Fibroblast of villous mesenchyme (primary cell): ENCODE measurements around the gene LRIT1. TPM values are rescaled to one million over a fixed set of nuclear protein-coding genes. Genes with fewer than 3 reads are reported as not detected.

Source experiments
- DNase-seq: peaks from one replicate; pipeline ENCODE4 v3.0.0-alpha.2; 2010; ENCODE audit warnings: low read depth
- H3K4me3 ChIP-seq: 2 replicates; pipeline ENCODE4 v1.5.1; 2011; ENCODE audit warnings: low read depth, mild to moderate bottlenecking, low read length
- CTCF ChIP-seq: IDR thresholded peaks from 2 replicates; pipeline ENCODE4 v1.5.1; 2012; ENCODE audit warnings: low read depth, mild to moderate bottlenecking, low read length; ENCODE audit not compliant: insufficient read depth
- total RNA-seq: library from RNA; depleted of rRNA; stranded (reverse); fragments of >200 nt; gene quantifications from 2 replicates; pipeline ENCODE4 v1.2.3, GENCODE V29; 2012

The LRIT1 gene
- total RNA-seq, 1 donor: not detected

GRCh38 chr10:84200537-84201243 is 40.7 kb downstream of the LRIT1 start:
- TF ChIP-seq CTCF: no peak
- no peak for DNase-seq
- no peak overlapping the region for H3K4me3 ChIP-seq

- no peak overlapping the region for H3K4me3 ChIP-seq
- TF ChIP-seq CTCF: no peak
- DNase-seq: no peak
Observed at GRCh38 chr10:84198206-84198915, 43.0 kb downstream of the LRIT1 start.

GRCh38 chr10:84197643-84198042 is 43.7 kb downstream of the LRIT1 start:
- no peak for DNase-seq
- TF ChIP-seq CTCF: no peak
- H3K4me3 ChIP-seq: no peak overlapping the region

- TF ChIP-seq CTCF: no peak
- no peak overlapping the region for H3K4me3 ChIP-seq
- no peak for DNase-seq
Observed at GRCh38 chr10:84196941-84197340, 44.4 kb downstream of the LRIT1 start.

- no peak for TF ChIP-seq CTCF
- no peak for DNase-seq
- H3K4me3 ChIP-seq: no peak overlapping the region
Observed at GRCh38 chr10:84196083-84196482, 45.3 kb downstream of the LRIT1 start.

GRCh38 chr10:84195044-84195830 is 46.1 kb downstream of the LRIT1 start:
- no peak for DNase-seq
- no peak overlapping the region for H3K4me3 ChIP-seq
- TF ChIP-seq CTCF: no peak
